Uterine smooth muscle cell (primary cell): ENCODE measurements around the gene ZC3H18. TPM values are rescaled to one million over a fixed set of nuclear protein-coding genes. Genes with fewer than 3 reads are reported as not detected.

ENCODE experiments used
- total RNA-seq: library from RNA; depleted of rRNA; stranded (reverse); fragments of >200 nt; gene quantifications from 2 replicates; pipeline ENCODE4 v1.2.3, GENCODE V29; 2014

ZC3H18 gene
- total RNA-seq = 12.9 and 16.8 TPM in 2 replicates

GRCh38 chr16:88569985-88570690, at the start of gene ZC3H18:
ZC3H18 (plus strand) TSS chr16:88570403; CDS start chr16:88577124, 6,721 bp downstream.

DNA sequence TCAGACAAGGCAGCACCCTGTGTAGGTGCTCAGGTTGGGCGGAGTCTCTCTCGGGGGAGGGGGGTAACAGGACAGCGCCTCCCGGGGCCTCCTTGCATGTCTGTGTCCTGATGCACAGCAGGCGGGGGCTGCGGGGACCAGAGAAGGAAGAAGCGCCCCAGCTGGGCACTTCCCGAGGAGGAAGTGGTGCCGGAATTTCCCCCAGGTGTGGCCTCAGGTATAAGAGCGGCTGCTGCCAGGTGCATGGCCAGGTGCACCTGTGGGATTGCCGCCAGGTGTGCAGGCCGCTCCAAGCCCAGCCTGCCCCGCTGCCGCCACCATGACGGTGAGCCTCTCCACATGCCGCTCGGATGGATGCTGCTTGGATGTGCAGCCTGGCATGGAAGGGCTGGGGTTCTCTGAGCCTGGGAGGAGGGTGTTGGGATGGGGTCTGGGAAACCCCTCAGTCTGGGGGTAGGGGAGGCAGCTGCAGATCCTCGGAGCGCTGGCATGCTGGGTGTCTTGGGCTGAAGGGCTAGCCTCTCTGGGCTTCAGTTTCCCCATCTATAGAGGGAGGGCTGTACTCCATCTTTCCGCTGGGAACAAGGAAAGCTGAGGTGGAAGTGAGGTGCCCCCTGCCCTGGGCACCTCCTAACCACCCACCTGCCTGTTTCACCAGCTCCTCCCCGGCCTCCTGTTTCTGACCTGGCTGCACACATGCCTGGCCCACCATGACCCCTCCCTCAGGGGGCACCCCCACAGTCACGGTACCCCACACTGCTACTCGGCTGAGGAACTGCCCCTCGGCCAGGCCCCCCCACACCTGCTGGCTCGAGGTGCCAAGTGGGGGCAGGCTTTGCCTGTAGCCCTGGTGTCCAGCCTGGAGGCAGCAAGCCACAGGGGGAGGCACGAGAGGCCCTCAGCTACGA, 68.4 kb downstream of the ZC3H18 start, which contains the start of gene IL17C:
Gene IL17C, plus strand, starts transcription at position 250 of the 908 bp plus-strand sequence. Its CDS starts 70 bp downstream, at position 320.

DNA sequence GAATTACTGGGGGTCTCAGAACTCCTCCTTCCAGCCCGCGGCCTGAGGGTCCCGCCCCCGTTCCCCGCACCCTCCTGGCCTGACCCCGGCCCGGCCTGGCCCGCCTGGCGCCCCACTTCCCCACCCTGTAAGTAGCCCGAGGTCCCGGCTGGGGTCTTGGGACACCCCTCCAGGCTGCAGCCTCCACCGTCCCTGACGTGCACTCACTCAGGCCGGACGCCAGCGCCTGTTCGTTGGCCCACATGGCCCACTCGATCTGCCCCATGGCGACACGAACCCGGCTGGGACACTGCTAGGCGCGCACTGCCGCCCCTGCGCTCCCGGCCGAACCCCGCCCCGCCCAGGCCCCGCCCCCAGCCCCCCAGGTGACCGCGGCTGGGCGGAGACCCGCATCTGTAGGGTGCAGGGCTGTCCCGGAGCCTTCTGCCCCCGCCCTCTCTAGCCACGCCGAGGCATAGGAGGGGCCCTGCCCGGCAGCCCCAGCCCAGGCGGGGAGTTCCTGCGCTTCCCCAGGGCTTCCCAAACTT, 80.6 kb downstream of the ZC3H18 start, which contains the start of gene CYBA:
Gene CYBA, minus strand, starts transcription at position 305 of the 527 bp plus-strand sequence. Its CDS starts 40 bp downstream, at position 265.

GRCh38 chr16:88662843-88663606, 92.8 kb downstream of the ZC3H18 start, which contains the start of gene MVD:
MVD (minus strand) TSS chr16:88663091; CDS start chr16:88663080, 11 bp downstream.

Other genes with a start within 250 kb of the ZC3H18 start
- 1.4 and 2.2 TPM in 2 replicates for gene ZNF469, start 187.4 kb upstream of the ZC3H18 start, total RNA-seq
- 0.55 and 1.2 TPM in 2 replicates for gene ZFPM1, start 117.1 kb upstream of the ZC3H18 start, total RNA-seq
- gene IL17C, start 68.2 kb downstream of the ZC3H18 start, total RNA-seq = 0.12 TPM in 1 of 2 replicates, not detected in the other
- 138 and 211 TPM in 2 replicates for gene CYBA, start 80.7 kb downstream of the ZC3H18 start, total RNA-seq
- gene MVD, start 92.7 kb downstream of the ZC3H18 start, total RNA-seq = 186 and 246 TPM in 2 replicates
- gene SNAI3, start 116.1 kb downstream of the ZC3H18 start, total RNA-seq = 0.11 and 0.12 TPM in 2 replicates
- gene RNF166, start 136.0 kb downstream of the ZC3H18 start, total RNA-seq = 17.5 and 18.6 TPM in 2 replicates
- gene CTU2, start 136.1 kb downstream of the ZC3H18 start, total RNA-seq = 17.9 and 28.8 TPM in 2 replicates
- gene PIEZO1, start 214.8 kb downstream of the ZC3H18 start, total RNA-seq = 205 and 266 TPM in 2 replicates
- 6.1 and 25.0 TPM in 2 replicates for gene CDT1, start 233.4 kb downstream of the ZC3H18 start, total RNA-seq
- gene APRT, start 241.5 kb downstream of the ZC3H18 start, total RNA-seq = 60.5 and 67.5 TPM in 2 replicates